ENCODE data around the gene GNAT3. TPM values are rescaled to one million over a fixed set of nuclear protein-coding genes. Genes with fewer than 3 reads are reported as not detected.

Gene GNAT3
- total RNA-seq, 2 experiments from 2014 or later = not detected

GRCh38 chr7:80550005-80550404 lies 38.1 kb upstream of the GNAT3 start:
- Mint-ChIP-seq H3K27ac (no peak overlapping the region), H3K4me3 (no peak overlapping the region), H3K27me3 (no peaks in the 10 kb centered on the region), H3K36me3 (ENCODE audit: low read depth) (no peaks in the 10 kb centered on the region), H3K4me1 (ENCODE audit: low read depth) (no peaks in the 10 kb centered on the region), H3K9me3 (no peaks in the 10 kb centered on the region)
- POLR2A ChIA-PET = no interaction called here
- peaks cover 0 to 14% of the 10 kb centered on the region in 2 experiments for H3K9me3 ChIP-seq (ENCODE audit: control insufficient read depth in 1 of 2, insufficient read depth in 1 of 2, low read length in 2 of 2)
- no peak overlapping the region for H3K27ac ChIP-seq (ENCODE audit: low read depth in 1 of 2, low read length in 2 of 2)
- H3K36me3 ChIP-seq (ENCODE audit: insufficient read depth, low read length) = no peaks in the 10 kb centered on the region
- TF ChIP-seq CTCF (IDR thresholded peaks at IDR 0.05) = no peak
- CTCF ChIA-PET = no interaction called here
- ATAC-seq (ENCODE audit: poor library complexity) (no peak), DNase-seq (no peak)
- no peaks in the 10 kb centered on the region for H3K4me1 ChIP-seq (ENCODE audit: insufficient read depth, low read length)
- no peaks in the 10 kb centered on the region for H3K27me3 ChIP-seq (ENCODE audit: control insufficient read depth in 1 of 2, insufficient read depth in 2 of 2, low read length in 2 of 2)
- intact Hi-C loops (cut with DNase I, micrococcal nuclease) = no loop called here
- no peak overlapping the region for H3K4me3 ChIP-seq (ENCODE audit: low read length)

GRCh38 chr7:80548840-80549530 lies 37.1 kb upstream of the GNAT3 start:
- POLR2A ChIA-PET = no interaction called here
- H3K4me1 Mint-ChIP-seq (ENCODE audit: low read depth) = no peaks in the 10 kb centered on the region
- H3K9me3 Mint-ChIP-seq = no peaks in the 10 kb centered on the region

GRCh38 chr7:80542398-80542797 lies 30.5 kb upstream of the GNAT3 start:
- intact Hi-C loops (cut with DNase I, micrococcal nuclease) = no loop called here

More at GRCh38 chr7:80548840-80549530, 37.1 kb upstream of the GNAT3 start:
- H3K27ac ChIP-seq (ENCODE audit: low read depth in 1 of 2, low read length in 2 of 2) = no peak overlapping the region
- no peak for ATAC-seq (ENCODE audit: poor library complexity)
- TF ChIP-seq CTCF (IDR thresholded peaks at IDR 0.05) = no peak
- Mint-ChIP-seq H3K36me3 (ENCODE audit: low read depth) (no peaks in the 10 kb centered on the region), H3K27ac (no peak overlapping the region), H3K4me3 (no peak overlapping the region), H3K27me3 (no peaks in the 10 kb centered on the region)
- no peak for DNase-seq
- H3K4me3 ChIP-seq (ENCODE audit: low read length) = no peak overlapping the region
- no peaks in the 10 kb centered on the region for H3K4me1 ChIP-seq (ENCODE audit: insufficient read depth, low read length)
- intact Hi-C loops (cut with DNase I, micrococcal nuclease) = no loop called here
- no peaks in the 10 kb centered on the region for H3K36me3 ChIP-seq (ENCODE audit: insufficient read depth, low read length)
- peaks cover 0 to 14% of the 10 kb centered on the region in 2 experiments for H3K9me3 ChIP-seq (ENCODE audit: control insufficient read depth in 1 of 2, insufficient read depth in 1 of 2, low read length in 2 of 2)
- CTCF ChIA-PET = no interaction called here
- no peaks in the 10 kb centered on the region for H3K27me3 ChIP-seq (ENCODE audit: control insufficient read depth in 1 of 2, insufficient read depth in 2 of 2, low read length in 2 of 2)

More at GRCh38 chr7:80542398-80542797, 30.5 kb upstream of the GNAT3 start:
- Mint-ChIP-seq H3K9me3 (peaks cover 2% of the 10 kb centered on the region), H3K27me3 (no peaks in the 10 kb centered on the region), H3K4me3 (no peak overlapping the region), H3K4me1 (ENCODE audit: low read depth) (no peaks in the 10 kb centered on the region), H3K36me3 (ENCODE audit: low read depth) (no peaks in the 10 kb centered on the region), H3K27ac (no peak overlapping the region)
- Histone ChIP-seq H3K27me3 (ENCODE audit: control insufficient read depth in 1 of 2, insufficient read depth in 2 of 2, low read length in 2 of 2) (no peaks in the 10 kb centered on the region), H3K9me3 (ENCODE audit: control insufficient read depth in 1 of 2, insufficient read depth in 1 of 2, low read length in 2 of 2) (peaks cover 0 to 12% of the 10 kb centered on the region in 2 experiments), H3K27ac (ENCODE audit: low read depth in 1 of 2, low read length in 2 of 2) (no peak overlapping the region), H3K4me3 (ENCODE audit: low read length) (no peak overlapping the region), H3K36me3 (ENCODE audit: insufficient read depth, low read length) (no peaks in the 10 kb centered on the region), H3K4me1 (ENCODE audit: insufficient read depth, low read length) (no peaks in the 10 kb centered on the region)
- DNase-seq = no peak
- ChIA-PET POLR2A (no interaction called here), CTCF (no interaction called here)
- TF ChIP-seq CTCF (IDR thresholded peaks at IDR 0.05) = no peak
- no peak for ATAC-seq (ENCODE audit: poor library complexity)
